Measurements from ENCODE around the gene CCL18.

CCL18 gene

GRCh38 chr17:36024106-36024869 lies 39.8 kb upstream of the CCL18 start:
- in situ Hi-C loops (cut with MboI; ENCODE audit: low pct_unique_long_range_greater_than_20kb, low sequenced_read_pairs, unreplicated experiment) = no loop called here
- no peak for TF ChIP-seq CTCF (IDR thresholded peaks at IDR 0.05; ENCODE audit: extremely low read depth, insufficient read depth, missing control alignments)
- DNase-seq (ENCODE audit: low spot score) = no peak

- in situ Hi-C loops (cut with MboI; ENCODE audit: low pct_unique_long_range_greater_than_20kb, low sequenced_read_pairs, unreplicated experiment) = no loop called here
- no peak for TF ChIP-seq CTCF (IDR thresholded peaks at IDR 0.05; ENCODE audit: extremely low read depth, insufficient read depth, missing control alignments)
- DNase-seq (ENCODE audit: low spot score) = no peak
These were observed 36.3 kb upstream of the CCL18 start for GRCh38 chr17:36027761-36028160.

DNA sequence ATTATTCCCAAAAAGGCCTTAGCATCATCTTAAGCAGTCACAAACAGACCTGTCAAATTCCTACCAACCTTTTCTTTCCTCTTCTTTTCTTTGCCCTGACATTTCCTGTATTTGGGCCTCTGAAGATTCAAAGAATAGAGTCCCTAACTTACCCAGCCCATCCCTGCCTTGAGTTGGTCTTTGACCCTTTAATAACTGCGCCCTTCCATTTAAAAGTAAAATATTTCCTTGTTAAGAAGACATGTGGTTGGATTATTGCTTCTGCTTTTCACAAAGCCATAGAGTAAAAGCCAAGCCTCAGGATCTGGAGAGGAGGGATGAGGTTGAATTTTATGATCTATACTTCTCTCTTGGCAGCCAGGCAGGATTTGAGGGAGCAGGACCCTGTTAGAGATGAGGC lies 33.1 kb upstream of the CCL18 start:
- in situ Hi-C loops (cut with MboI; ENCODE audit: low pct_unique_long_range_greater_than_20kb, low sequenced_read_pairs, unreplicated experiment) = no loop called here
- TF ChIP-seq CTCF (IDR thresholded peaks at IDR 0.05; ENCODE audit: extremely low read depth, insufficient read depth, missing control alignments) = no peak
- DNase-seq (ENCODE audit: low spot score) = no peak

DNA sequence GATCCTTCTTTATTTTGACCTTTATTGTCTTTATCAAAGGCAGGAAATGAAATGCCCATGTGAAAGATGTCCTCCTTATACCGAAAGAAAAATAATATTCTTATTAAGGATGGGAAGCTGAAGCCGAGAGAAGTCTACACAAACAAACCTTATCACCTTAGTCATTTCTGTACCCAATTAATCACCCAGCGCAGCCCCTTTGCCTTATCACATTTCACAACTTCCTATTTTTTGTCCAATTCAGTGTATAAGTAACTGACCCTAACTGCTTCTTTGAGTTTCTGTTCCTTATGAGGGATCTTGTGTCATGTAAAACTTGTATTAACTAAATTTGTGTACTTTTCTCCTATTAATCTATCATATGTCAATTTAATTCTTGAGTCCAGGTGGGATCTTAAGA lies 29.9 kb upstream of the CCL18 start:
- TF ChIP-seq CTCF (IDR thresholded peaks at IDR 0.05; ENCODE audit: extremely low read depth, insufficient read depth, missing control alignments) = no peak
- DNase-seq (ENCODE audit: low spot score) = no peak
- in situ Hi-C loops (cut with MboI; ENCODE audit: low pct_unique_long_range_greater_than_20kb, low sequenced_read_pairs, unreplicated experiment) = no loop called here

- TF ChIP-seq CTCF (IDR thresholded peaks at IDR 0.05; ENCODE audit: extremely low read depth, insufficient read depth, missing control alignments) = no peak
- in situ Hi-C loops (cut with MboI; ENCODE audit: low pct_unique_long_range_greater_than_20kb, low sequenced_read_pairs, unreplicated experiment) = no loop called here
- DNase-seq (ENCODE audit: low spot score) = no peak
These were observed 27.8 kb upstream of the CCL18 start for GRCh38 chr17:36036235-36036634.

DNA sequence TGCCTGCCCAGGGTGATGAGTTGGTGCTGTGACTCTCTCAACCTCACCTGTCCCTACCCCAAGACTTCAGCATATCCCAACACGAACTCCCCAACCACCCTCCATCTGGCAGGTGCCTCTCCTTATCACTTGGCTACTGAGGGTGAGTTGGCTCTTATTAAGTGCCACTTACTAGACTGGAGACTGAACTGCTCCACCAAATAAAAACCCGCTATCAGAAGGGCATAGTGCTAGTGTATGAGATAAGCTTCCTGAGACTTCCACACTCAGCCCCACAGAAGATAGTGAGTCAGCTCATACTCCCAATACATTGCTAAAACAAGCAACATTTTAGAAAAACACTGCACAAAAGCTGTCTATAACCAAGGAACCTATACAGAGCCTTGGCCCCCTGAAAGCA lies 16.0 kb upstream of the CCL18 start:
- no peak for TF ChIP-seq CTCF (IDR thresholded peaks at IDR 0.05; ENCODE audit: extremely low read depth, insufficient read depth, missing control alignments)
- in situ Hi-C loops (cut with MboI; ENCODE audit: low pct_unique_long_range_greater_than_20kb, low sequenced_read_pairs, unreplicated experiment) = no loop called here
- no peak for DNase-seq (ENCODE audit: low spot score)
